Left lung (tissue), 10 donors: ENCODE results near the gene MAPK13. TPM values are rescaled to one million over a fixed set of nuclear protein-coding genes. Genes with fewer than 3 reads are reported as not detected.

ENCODE experiments used
- ATAC-seq: fragments of 200-7000 bp; cut with Tn5 transposase; one replicate; pipeline ENCODE4 v1.9.1; 2020; ENCODE audit warnings: moderate library complexity
- DNase-seq, 4 donors: peaks; one replicate each; pipeline ENCODE4 v3.0.0-alpha.2; 2013 to 2020
- H3K27ac ChIP-seq, 2 donors: fragments of 200-600 bp; sonication (generic) in 1 of 2; one replicate each; pipeline versions ENCODE4 v1.5.0 to v1.8.0; 2020 to 2021
- H3K27me3 ChIP-seq, 2 donors: fragments of 200-600 bp; sonication (generic) in 1 of 2; one replicate each; pipeline versions ENCODE4 v1.5.0 to v1.8.0; 2020 to 2021
- H3K36me3 ChIP-seq, 2 donors: fragments of 200-600 bp; sonication (generic) in 1 of 2; one replicate each; pipeline versions ENCODE4 v1.5.0 to v1.8.0; 2020 to 2021
- H3K4me1 ChIP-seq, 2 donors: fragments of 200-600 bp; one replicate each; pipeline ENCODE4 v1.8.0; 2021
- H3K4me3 ChIP-seq, 2 donors: fragments of 200-600 bp; sonication (generic) in 1 of 2; one replicate each; pipeline versions ENCODE4 v1.5.0 to v1.8.0; 2020 to 2021; ENCODE audit warnings: mild to moderate bottlenecking in 1 of 2
- H3K9me3 ChIP-seq, 2 donors: fragments of 200-600 bp; sonication (generic) in 1 of 2; one replicate each; pipeline versions ENCODE4 v1.5.0 to v1.8.0; 2020 to 2021
- CTCF ChIP-seq, 2 donors: fragments of 200-600 bp; sonication (generic) in 1 of 2; IDR thresholded peaks; one replicate each; pipeline versions ENCODE4 v1.5.0 to v1.8.0; 2021; ENCODE audit warnings: antibody characterized with exemption in 2 of 2
- intact Hi-C, 2 donors: fragments of 100-400 bp; cut with DNase I; formaldehyde crosslinking; loops; one replicate each; pipeline versions ENCODE4 v1.11.2 to v1.14.2; 2022
- polyA plus RNA-seq, 6 donors: library from polyadenylated mRNA; unstranded; fragments of 120-200 nt; gene quantifications; one replicate each; pipeline ENCODE4 v1.2.1, GENCODE V29; 2013; ENCODE audit not compliant: insufficient read length in 6 of 6
- total RNA-seq, 2 donors: library from RNA; stranded (reverse); fragmentation: NEBNext Ultra II Directional; extraction: Animal tissue kit (Norgen Biotek cat#: 25700); gene quantifications; one replicate each; pipeline ENCODE4 v1.2.1, GENCODE V29; 2021
- donor health status: DM: no; HTN: yes; CAD: no.
- donor health status: DM: no; HTN: no; CAD: no.

Gene MAPK13
- total and polyA plus RNA-seq, 8 donors: 15.7 to 89.7 (median 18.2) TPM

DNA sequence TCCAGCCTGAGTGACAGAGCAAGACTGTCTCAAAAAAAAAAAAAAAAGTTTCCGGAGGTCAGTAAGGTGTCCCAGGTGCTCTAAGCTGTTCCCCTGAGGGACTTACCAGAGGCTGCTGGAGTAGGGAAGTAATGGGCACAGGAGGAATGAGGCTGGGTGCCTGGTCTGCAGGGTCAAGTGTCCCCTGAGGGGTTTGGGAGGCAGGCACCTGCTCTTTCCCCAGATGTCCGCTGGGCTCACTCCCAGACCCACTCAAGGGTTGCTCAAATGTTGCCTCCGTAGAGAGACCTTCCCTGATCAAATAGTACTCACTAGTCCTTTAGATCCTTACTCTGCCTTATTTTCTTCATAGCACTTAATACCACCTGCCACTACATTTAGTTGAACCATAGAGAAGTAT, 5.4 kb upstream of the MAPK13 start:
- peak overlapping the region in 1 of 2 donors; percentile 18 for H3K27ac ChIP-seq
- peaks cover 8 to 94% of the 10 kb centered on the region in 2 donors for H3K4me1 ChIP-seq
- ATAC-seq (peak; percentile 34), DNase-seq (peak in 1 of 4 donors; percentile 71)
- no peaks in the 10 kb centered on the region for H3K27me3 ChIP-seq
- no peak overlapping the region for H3K4me3 ChIP-seq
- TF ChIP-seq CTCF (IDR thresholded peaks at IDR 0.05): no peak
- no peaks in the 10 kb centered on the region for H3K36me3 ChIP-seq
- H3K9me3 ChIP-seq: no peaks in the 10 kb centered on the region
- intact Hi-C loops: loop anchor here in 1 of 2 donors (10.0 kb wide), 1 partner anchor 70 kb away; the partner anchor contains the start of gene BRPF3

GRCh38 chr6:36125575-36125974, 4.7 kb upstream of the MAPK13 start:
- Histone ChIP-seq H3K9me3 (no peaks in the 10 kb centered on the region), H3K4me1 (peaks cover 8 to 93% of the 10 kb centered on the region in 2 donors), H3K27ac (no peak overlapping the region), H3K4me3 (no peak overlapping the region), H3K27me3 (no peaks in the 10 kb centered on the region), H3K36me3 (no peaks in the 10 kb centered on the region)
- no peak for TF ChIP-seq CTCF (IDR thresholded peaks at IDR 0.05)
- ATAC-seq (no peak), DNase-seq (no peak)
- intact Hi-C loops: loop anchor here in 1 of 2 donors (10.0 kb wide), 1 partner anchor 69 kb away; the partner anchor contains the start of gene BRPF3

DNA sequence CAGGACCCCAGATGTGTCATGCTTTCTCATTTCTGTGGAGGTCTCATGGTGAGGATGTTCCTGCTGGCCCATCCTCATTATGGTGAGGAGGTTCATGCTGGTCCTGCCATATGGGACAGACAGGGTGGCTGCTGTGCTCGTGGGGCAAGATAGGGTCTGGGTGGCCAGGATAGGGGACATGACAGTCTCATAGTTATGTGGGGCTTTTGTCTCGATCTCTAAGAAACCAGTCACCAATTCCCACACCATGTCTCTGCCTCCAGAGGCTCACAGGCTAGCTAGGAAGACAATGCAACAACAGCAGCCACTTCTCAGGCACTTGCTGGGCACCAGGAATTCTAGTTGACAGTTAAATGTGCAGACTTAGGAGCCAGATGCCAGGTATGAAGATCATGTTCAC, 4.2 kb upstream of the MAPK13 start:
- intact Hi-C loops: loop anchor here in 1 of 2 donors (10.0 kb wide), 1 partner anchor 69 kb away; the partner anchor contains the start of gene BRPF3
- ATAC-seq: no peak
- DNase-seq: no peak
- Histone ChIP-seq H3K4me1 (peaks cover 6 to 93% of the 10 kb centered on the region in 2 donors), H3K27ac (peak overlapping the region in 1 of 2 donors; percentile 84), H3K36me3 (no peaks in the 10 kb centered on the region), H3K9me3 (no peaks in the 10 kb centered on the region), H3K27me3 (no peaks in the 10 kb centered on the region), H3K4me3 (no peak overlapping the region)
- no peak for TF ChIP-seq CTCF (IDR thresholded peaks at IDR 0.05)

DNA sequence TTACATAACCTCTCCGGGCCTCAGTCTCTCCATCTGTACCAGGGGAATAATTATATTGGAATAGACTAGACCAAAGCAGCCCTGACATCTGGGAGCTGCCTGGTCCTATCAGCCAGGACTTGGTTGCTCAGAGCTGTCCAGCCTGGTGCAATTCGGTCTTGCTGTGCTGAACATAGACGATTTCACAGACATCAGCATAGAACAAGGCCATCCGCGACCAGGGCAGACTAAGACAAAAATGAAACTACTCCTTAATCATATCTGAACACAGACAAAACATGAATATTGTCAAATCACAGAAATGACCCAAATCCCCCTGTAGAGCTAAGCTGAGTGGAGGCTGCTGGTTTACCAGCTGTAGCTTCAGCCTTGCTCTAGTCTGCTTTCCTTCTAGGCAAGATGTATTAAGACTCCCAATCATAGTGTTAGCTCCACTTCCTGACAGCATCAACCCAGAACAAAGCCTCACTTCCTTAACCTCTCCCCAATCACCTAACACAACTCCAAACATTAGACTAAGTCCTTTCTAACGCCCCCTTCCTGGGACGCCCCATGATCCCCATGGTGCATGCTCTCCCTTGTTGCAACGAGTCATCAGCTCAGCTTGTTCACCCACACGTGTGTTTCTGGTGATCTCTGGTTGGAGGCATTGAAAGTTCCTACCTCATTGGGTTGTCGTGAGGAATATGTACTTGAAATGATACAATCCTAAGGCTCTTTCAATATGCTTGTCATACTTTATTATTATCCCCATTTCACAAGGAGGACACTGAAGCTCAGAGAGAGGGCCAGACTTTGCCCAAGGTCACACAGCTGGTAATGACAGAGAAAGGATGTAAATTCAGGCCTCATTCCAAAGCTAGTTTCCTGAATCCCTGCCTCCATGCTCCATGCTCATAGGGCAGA, 3.5 kb upstream of the MAPK13 start:
- Histone ChIP-seq H3K4me3 (no peak overlapping the region), H3K9me3 (no peaks in the 10 kb centered on the region), H3K27me3 (no peaks in the 10 kb centered on the region), H3K4me1 (peaks cover 12 to 93% of the 10 kb centered on the region in 2 donors), H3K27ac (peak overlapping the region in 1 of 2 donors; percentile 84), H3K36me3 (no peaks in the 10 kb centered on the region)
- ATAC-seq: no peak
- no peak for DNase-seq
- TF ChIP-seq CTCF (IDR thresholded peaks at IDR 0.05): no peak
- intact Hi-C loops: loop anchor here in 1 of 2 donors (10.0 kb wide), 1 partner anchor 68 kb away; the partner anchor contains the start of gene BRPF3

DNA sequence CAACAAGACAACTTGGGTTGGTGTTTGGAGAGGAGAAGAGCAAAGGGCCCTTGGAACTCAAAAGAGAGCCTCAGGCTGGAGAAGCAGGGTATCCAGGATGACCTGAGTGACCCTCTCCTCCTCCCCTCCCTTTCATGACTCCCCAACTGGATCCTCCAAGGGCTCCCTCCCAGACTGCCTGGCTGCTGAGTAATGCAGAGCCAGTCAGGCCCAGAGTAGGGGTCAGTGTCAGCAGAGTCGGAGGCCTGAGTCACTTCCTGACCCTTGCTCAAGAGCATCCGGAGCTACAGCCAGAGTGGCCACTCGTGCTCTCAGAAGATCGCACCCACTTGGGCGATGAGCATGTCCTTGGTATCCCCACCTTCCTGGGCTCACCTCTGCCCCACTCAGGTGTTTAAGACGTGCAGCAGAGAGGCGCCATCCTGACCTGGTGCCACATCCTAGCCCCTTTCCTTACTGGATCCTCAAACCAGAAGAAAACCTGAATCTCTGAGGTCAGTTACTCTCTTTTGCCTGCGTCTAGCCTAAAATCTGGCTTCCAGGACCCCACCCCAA, 2.8 kb upstream of the MAPK13 start:
- no peaks in the 10 kb centered on the region for H3K9me3 ChIP-seq
- intact Hi-C loops: loop anchor here in 1 of 2 donors (10.0 kb wide), 1 partner anchor 67 kb away; the partner anchor contains the start of gene BRPF3
- H3K4me3 ChIP-seq: peak overlapping the region in 1 of 2 donors; percentile 20
- no peak for TF ChIP-seq CTCF (IDR thresholded peaks at IDR 0.05)
- no peaks in the 10 kb centered on the region for H3K36me3 ChIP-seq
- H3K4me1 ChIP-seq: peaks cover 18 to 95% of the 10 kb centered on the region in 2 donors
- DNase-seq (peak in 2 of 4 donors; percentile 89 to 93), ATAC-seq (peak; percentile 53)
- peak overlapping the region; percentile 39 to 84 for H3K27ac ChIP-seq
- no peaks in the 10 kb centered on the region for H3K27me3 ChIP-seq
